Activated CD4-positive, alpha-beta T cell treated with anti-CD3 and anti-CD28 coated beads, Interleukin-2, Interleukin-6, amounts not matched to agents 100 ng/mL and 50 ng/mL, durations not matched to agents 16 hours and 8 hours (primary cell): Measurements from ENCODE around the gene COBL.

Experiments
- DNase-seq: peaks from one replicate; pipeline ENCODE4 v3.0.0-alpha.2; 2020

Gene COBL

DNA sequence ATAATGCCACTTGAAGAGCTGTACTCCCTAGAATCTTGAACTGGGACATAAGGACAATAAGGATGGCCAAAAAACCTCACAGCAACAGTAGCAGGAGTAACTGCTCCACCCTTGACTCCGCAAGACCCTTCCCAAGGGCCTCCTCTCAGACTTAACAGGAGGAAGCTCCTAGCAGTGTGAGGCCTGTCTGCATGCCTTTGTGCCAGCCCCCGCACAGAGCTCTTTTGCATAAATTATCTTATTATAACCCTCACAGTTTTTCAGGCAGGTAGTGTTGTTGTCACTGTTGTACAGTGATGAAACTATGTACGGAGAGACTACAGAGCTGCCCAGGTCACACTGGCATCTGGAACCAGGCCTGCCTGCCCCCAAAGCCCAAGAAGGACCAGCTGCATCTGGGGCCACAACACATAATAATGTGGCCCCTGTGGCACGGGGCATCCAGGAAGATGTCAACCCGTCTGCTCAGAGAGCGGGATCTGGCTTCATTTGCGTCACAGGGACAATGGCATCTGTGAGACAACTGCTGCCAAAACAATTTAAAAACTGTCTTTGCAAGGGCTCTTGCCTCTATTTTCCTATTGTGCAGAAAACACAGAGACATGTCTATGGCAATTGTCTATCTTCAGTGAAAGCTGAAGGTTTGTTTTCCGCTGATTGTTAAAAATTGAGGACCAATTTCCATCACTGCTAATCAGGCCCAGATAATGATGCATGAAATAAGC, 284.7 kb downstream of the COBL start:
- DNase-seq = no peak

DNA sequence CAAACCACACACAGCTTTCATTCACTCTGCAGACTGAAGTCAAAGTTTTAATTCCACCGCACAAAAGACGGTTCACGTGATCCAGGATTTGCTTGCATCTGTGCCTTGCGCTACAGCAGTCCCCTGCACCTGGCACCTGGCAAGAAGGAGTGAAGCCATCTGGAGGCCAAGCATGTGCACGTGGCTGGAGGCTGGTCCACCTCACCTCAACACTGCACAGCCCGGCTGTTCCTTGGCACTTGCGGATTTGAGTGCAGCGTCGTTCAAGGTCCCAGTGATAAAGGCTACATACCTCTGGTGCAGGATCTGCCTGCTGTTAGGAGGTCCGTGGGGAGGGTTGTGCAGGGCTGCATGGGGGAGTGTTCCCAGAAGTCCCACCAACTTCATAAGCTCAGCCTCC, 285.4 kb downstream of the COBL start:
- no peak for DNase-seq

DNA sequence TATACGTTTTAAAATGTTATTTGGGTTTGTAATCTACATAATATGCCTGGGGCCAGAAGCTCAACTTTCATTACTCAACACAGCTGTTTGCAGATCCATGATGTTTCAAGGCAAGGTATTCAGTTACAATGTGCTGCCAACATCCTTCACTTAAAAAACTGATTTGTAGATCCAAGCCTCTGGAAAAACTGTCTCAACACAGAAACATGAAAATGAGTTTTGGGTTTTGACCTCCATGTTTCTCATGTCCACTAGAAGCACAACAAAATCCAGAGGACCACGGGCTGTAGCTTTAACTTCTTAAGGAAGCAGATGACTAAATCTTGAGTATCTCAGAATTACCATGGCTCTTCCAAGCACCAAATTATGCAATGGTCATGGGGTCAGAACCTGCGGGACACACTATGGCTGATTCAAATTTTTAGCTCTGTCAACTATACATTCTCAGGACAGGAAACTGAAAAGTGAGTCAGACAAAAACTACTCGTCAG, 286.9 kb downstream of the COBL start:
- no peak for DNase-seq

DNA sequence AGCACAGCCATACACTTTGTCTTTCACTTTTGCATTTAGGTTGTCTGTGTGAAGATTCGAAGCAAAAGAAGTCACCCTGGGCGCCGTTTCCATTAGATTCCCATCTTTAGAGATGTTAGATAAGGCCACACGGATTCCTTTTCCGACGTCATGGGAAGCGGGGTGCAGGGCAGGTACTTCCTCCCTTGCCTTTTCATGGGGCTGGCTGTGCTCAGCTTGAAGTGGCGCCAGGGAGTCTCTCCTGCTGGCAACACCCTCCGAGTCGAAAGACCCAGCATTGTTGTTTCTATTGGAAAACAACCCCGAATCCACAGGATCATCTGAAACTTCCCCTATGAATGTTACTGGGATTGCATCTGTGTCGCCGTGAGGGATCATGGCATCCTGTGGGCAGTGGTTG, 287.5 kb downstream of the COBL start:
- DNase-seq = no peak

DNA sequence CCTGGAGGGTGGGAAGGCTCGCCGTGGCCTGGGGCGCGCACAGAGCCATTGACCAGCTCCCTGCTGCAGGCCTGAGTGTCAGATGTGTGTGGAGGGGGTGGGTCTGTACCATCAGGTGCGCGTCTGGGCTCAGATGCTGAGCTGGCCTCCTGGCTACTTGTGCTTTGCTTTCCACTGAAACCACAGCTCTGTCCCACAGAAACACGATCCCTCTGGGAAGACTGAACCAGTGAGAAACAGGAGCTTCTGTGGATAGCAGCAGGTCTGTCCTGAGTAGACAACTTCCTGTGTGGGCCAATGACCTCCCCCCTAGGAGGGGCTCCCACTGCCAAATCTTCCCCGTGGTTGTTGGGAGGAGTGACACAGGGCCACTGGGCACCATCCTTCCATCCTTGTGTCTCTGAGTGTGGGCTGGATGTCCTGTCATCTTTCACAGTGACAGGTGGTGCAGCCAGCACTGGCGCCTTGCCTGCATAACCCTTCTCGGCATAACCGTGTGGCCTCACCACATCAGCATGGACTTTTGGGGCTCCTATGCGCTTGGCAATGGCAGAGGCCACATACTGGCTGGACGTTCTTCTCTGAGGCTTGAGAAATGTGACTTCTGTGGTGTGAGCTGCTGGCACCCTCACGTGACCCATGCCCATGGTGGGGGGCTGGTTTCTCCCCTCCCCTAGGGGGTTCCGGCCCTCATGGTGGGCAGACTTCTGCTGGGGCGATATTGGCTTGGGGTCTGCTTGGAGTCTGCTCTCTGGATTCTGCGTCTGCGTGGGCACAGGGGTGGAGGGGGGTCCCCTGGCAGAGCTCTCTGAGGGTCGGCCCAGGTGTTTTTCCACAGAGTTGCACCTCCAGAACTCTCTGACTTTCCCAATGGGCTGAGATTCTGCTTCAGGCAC, 288.4 kb downstream of the COBL start:
- no peak for DNase-seq

DNA sequence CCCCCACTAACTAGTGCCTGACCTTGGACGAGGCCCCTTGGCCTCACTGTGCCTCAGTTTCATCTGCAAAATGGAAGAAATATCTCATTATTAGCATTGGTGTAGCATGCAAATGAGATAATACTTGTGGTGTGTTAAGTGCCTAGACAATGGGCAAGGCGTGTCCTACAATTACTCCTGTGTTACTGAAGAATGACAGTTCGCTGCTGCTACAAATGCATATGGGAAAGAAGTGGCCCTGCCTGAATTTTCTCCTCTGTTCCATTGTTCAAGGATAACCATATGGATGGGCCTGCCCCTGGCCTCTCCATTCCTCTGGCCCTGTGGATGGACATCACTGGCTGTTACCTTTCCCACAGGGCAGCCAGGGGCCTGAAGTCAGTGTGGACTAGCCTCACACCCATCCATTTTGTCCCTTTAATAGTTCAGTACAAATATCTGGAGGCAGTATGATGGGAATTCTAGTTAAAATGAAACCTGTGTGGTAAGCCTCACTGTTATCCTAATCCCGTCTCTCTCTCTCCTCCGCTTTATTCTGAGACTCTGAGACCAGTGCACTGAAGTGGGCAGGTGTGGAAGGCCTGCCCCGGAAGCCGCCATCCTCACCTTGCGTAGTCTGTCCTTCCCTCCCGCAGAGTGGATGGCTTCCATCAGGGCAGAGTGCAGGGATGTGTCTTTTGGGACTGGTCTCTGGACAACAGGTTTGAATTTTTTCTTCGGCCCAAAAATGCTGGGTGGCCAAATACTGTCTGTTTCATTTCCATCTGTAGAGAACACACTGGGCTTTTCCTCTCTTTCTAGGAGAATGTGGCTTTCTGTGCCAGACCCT, 289.3 kb downstream of the COBL start:
- no peak for DNase-seq

DNA sequence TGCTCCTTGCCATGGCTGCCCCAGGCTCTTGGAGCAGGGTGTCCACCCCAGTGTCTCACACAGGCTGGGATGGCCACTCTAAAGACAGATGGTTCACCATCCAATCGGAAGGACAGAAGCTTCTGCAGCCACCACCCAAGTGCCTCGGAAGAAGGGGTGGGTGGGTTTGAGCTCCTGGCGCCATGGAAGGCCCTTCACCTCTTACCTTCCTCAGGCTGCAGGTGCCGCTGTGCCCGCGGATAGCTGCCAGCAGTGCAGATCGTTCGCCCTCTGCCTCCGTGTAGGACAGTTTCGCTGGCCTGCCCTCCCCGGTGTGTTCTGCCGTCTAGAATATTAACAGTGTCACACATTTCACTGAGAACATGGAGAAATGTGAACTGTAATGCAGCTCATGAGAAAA, 290.3 kb downstream of the COBL start:
- DNase-seq = no peak

DNA sequence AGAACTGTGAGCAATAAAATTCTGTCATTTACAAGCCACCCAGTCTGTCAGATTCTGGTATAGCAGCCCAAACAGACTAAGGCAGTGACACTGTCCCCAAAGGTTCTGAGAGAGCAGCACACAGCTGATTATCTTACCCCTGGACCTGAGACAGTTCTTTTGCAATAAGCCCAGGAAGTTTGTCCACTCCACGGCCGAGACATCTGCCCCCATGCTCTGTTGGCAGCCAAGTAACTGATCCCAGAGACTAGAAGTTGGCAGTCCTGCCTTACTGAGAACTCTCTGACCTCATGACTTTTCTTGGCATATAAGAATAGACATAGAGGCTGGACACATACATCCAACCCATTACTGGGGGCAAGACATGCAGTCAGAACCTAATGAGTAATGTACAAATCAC, 290.9 kb downstream of the COBL start:
- no peak for DNase-seq

DNA sequence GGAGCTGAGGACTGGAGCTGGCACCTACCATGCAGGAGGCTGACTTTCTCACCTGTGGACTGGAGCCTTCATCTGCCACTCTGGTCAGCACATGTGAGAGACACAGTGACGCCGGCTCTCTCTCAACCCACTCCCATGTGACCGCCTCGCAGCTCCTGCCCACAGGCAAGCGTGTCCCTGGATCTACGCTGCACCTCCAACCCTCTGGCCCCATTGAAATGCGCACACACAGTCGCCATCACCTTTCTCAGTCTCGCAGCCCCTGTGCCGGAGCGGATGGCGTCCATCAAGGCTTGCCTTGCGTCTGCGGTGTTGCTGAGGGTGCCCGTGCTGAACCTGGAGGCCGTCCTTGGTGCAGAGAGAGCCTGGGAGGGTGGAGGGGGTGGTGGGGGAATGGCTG, 291.7 kb downstream of the COBL start:
- DNase-seq = no peak

DNA sequence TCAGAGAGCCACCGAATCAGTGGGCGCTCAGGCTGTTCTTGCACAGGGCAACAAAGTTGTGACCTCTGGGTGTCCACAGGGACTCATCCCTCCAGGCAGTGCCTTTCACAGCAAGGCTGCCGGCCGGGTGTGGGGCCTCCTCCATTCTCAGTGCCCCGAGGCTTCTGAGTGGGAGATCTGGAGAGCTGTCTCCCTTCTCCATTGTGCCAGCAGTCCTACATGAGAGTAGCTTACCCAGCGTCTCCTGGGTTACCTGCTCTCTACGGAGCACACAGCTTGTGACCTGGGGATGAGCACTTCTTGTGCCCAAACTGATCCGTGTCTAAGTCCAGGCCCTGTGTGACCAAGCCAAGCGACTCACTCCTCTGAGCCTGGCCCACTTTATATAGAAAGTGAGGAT, 293.1 kb downstream of the COBL start:
- no peak for DNase-seq

DNA sequence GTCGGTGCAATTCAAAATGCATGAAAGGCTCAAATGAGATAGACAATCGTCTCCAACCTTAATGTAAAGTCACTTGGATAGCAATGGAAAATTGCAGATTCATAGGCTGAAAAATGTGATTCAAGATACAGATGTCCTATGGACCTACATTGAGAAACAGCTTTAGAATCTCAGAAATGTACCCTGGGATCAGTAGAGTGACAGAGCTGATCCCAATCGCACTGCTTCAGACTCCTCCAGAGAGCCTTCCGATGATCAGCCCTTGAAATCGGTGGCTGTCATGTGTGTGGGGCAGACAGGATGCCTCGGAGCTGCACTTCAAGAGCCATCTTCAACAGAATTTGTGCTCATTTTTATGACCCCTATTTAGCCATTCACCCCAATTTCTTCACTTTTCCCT, 293.8 kb downstream of the COBL start:
- DNase-seq = no peak

DNA sequence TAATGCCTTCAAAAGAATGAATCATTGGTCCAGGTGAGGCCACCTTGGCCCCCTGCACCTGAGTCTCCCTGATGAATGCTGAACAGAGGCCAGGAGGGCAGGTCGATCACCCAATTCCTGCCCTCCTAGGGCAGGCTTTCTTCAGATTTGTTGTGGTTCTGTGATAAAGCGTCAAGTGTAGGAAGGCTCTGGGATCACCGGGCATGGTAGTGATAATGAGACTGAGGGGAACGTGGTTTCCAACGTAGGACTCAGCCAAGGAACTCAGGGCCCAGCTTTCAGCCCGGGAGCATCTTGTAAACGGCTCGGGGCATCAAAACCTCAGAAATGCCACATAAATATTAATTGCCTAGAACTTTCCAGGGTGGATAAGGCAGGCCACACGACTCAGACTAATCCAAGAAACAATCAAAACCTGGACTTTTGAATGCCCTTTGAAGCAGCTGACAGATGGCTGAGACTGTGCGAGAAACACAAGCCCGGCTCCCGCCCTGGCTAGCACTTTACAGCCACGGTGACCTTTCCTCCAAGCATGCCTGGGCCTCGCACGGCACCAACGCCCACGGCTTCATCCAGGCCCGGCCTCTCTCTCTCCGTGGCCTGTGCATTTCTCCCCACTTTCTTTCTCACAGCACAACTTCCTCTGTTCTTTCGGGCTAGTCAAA, 294.6 kb downstream of the COBL start:
- DNase-seq = no peak

DNA sequence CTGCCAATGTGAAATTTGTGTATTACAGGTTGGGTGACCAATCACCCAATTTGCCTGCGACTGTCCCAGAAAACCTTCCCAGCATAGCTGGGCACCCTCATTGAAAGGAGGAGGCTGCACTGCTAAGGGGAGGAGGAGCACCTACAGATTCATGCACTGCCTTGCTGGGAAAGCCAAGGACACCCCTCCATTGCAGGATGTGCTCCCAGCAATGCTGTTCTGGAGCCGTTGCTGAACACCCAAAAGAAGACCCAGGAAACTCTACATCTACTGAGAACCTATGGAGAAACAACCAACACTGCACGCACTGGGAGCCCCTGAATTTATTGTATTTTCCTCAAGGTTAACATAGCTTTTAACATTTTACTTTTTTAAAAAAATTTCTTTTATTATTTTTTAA, 295.7 kb downstream of the COBL start:
- DNase-seq = no peak

DNA sequence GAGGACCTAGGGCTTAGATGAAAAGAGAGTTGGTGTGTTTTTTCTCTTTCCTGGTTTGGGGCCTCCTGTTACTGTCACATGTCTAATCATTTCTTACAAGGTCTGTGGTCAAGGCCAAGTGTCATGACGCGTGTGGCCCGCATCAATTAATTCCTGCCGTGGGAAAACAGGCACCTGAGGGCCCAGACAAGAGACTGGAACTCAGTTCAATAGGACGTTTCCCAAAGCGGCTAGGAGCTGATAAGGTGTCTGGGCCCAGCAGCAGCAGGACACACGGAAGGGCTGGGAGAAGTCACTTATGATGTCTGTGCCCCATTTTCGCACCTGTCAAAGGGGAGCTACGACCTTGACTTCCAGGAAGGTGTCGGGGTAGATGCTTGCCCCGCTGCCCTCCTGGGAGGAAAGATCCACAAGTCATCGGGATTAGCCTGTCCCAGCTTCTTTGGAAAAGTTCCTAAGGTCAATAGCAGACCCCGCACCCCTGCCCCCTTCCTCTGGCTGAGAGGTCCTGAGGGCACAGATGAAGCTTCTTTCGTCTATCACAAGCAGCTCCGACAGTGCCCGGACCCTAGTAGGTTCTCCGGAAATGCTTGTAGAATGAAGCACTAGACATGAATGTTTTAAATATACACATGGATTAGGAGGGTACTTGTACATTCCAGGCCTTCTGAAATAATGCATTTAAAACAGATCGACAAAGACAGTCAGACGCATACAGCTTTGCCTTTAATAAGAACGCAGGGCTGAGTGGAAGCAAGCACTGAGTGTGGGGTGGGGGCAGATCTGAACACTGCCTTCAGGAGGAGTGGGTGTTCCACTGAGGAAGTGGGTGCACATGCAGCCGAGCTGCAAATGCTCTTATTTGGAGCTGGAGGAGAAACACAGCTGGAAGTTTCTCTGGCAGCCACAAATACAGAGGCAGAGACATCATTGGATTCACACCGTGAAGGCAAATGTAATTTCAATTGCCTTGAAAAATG, 296.4 kb downstream of the COBL start:
- DNase-seq = no peak

DNA sequence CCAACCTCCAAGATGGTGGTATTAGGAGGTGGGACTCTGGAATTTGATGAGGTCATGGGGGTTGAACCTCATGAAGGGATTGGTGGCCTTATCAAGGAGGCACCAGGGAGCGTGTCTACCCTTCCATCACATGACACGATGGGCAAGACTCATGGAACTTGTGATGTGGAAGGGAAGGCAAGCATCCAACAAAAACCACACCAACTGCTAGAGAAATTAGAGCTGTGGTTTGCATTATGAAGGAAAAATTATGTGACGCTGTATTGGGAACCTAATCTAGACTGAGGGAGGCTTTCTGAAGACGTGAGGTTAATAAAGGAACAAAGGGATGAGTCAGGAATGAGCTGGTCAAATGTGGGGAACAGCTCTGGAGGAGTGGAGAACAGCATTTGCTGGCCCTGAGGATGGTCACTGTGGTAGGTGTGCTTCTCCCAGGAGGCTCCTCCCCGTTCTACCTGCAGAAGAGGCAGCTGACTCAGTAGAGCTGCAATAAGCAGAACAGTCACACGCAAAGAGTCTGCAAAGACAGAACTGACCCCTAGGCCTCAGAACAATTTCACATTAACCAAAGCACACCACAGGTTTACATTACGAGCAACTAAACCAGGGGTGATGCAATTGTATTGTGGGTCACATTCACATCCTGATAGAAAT, 297.3 kb downstream of the COBL start:
- DNase-seq = no peak

DNA sequence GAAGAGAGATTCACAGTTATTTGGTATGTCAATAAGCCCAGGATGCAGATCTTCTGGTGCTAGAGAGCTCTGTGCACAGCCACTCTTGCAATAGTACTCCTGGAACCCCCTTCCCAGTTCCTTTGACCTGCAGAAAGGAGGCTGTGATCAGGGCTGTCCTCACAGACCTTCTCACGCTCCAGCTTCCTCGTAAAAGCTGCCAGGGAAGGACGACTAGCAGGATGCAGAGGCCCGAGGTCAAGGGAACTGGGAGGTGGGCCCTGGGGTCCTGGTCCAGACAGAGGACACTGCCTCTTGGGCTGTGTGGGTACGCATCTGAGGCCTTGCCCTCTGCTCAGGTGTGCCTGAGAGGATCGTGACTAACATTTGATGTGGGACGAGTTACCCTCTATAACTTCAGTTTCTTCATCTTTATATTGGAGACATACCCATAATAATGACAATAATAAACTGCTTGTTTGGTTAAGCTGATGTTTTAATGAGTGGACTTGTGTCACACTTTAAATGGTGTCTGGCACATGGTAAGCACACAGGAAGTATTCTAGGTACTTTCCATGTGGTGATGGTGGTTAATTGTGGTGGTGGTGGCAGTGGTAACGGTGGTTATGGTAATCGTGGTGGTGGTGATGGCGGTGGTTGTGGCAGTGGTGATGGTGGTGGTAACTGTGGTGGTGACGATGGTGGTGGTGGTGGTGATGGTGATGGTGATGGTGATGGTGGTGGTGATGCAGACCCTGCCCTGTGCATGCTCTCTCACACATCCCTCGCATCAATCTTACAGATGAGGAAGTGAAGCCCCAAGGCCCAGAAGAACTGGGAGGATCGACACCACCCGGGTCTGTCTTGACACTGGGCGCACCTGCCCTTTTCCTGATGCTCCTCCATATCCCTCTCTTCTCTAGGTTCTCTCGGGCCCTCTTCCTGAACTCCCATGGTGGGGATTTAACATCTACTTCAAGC, 298.8 kb downstream of the COBL start:
- DNase-seq = peak; percentile 3

DNA sequence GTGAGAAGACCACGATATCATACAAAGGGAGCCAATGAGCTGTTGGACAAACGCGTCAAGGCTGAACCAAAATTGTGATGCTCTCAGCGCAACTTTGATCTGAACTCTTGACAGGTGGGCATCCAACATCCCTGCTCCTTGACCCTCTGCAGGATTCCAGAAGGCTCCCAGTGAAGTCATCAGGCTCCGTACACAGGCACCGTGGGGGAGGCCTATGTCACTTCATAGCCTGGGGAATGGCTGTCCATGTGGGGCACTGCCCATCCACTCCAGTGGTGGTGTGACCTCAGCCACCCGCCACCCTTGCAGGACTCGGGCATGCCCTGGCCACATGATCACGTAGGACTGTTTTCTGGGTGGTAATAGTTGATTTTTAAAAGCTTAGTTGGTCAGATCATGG, 300.1 kb downstream of the COBL start:
- no peak for DNase-seq

DNA sequence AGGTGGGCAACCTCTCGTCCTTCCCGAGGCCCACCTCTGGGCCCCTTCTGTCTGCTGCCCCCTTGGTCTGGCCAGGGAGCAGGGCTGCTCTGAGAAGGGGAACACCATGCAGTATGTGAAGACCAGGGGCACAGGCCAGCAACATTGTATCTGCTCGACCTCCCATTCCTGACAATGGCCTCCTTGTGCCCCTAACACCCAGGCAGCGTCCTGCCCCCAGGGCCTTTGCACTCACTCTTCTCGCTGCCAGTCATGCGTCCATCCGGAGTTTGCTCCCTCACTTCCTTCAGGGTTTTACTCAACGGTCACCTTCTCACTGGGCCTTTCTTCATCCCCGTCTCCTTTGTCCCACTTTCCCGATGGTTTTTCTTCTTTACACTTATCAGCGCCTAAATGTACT, 301.0 kb downstream of the COBL start:
- DNase-seq = no peak

DNA sequence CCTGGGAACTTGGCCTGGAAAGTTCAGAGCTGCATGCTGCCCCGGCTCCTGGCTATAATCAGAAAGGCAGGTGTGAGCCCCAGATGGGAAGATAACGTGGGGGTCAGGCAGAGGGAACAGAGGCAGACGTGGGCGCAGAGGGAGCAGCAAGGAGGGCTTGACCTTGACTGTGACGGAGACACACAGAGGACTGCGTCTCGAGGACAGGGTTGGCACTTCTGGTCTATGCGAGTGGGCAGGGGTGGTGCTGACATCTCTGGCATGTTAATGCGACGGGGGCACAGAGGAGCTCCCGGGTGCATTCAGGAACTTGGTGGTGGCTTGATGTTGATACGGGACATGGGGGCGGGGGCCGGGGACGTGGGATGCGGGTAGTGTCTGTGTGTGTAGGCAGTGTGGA, 301.8 kb downstream of the COBL start:
- no peak for DNase-seq
